CD14-positive monocyte (primary cell): ENCODE measurements around the gene SYCP2L. TPM values are rescaled to one million over a fixed set of nuclear protein-coding genes. Genes with fewer than 3 reads are reported as not detected.

Experiments
- DNase-seq, 3 donors: peaks; one replicate each; pipeline ENCODE4 v3.0.0-alpha.2; 2011 to 2022
- H2AFZ ChIP-seq: 2 replicates; pipeline ENCODE4 v1.6.0; 2012; ENCODE audit warnings: mild to moderate bottlenecking, low read depth, low read length, inconsistent platforms; ENCODE audit not compliant: insufficient read depth, poor library complexity, severe bottlenecking
- H3K27ac ChIP-seq, 2 donors: 1 replicate in 1 of 2; 2 replicates in 1 of 2; pipeline ENCODE4 v1.5.1; 2012 to 2013; ENCODE audit warnings: low read length in 2 of 2, control low read depth in 1 of 2, inconsistent platforms in 1 of 2, low read depth in 1 of 2, mild to moderate bottlenecking in 1 of 2
- H3K27me3 ChIP-seq, 2 donors: one replicate each; pipeline versions ENCODE4 v1.6.0 to v1.6.1; 2011 to 2013; ENCODE audit warnings: low read length in 2 of 2; ENCODE audit not compliant: control insufficient read depth in 2 of 2, insufficient read depth in 2 of 2
- H3K36me3 ChIP-seq, 2 donors: replicated peaks in 1 of 2; 1 replicate in 1 of 2; 2 replicates in 1 of 2; pipeline versions ENCODE4 v1.5.1 to v1.6.1; 2012 to 2013; ENCODE audit warnings: low read length in 2 of 2, control low read depth in 1 of 2, inconsistent platforms in 1 of 2, mild to moderate bottlenecking in 1 of 2; ENCODE audit not compliant: insufficient read depth in 2 of 2, control insufficient read depth in 1 of 2
- H3K4me1 ChIP-seq, 2 donors: 1 replicate in 1 of 2; 2 replicates in 1 of 2; pipeline versions ENCODE4 v1.5.1 to v1.6.1; 2012 to 2013; ENCODE audit warnings: low read length in 2 of 2, control low read depth in 1 of 2, inconsistent platforms in 1 of 2, mild to moderate bottlenecking in 1 of 2, moderate library complexity in 1 of 2; ENCODE audit not compliant: insufficient read depth in 2 of 2, control insufficient read depth in 1 of 2
- H3K4me2 ChIP-seq: replicated peaks from 2 replicates; pipeline ENCODE3; 2012; ENCODE audit warnings: low read length, moderate library complexity, mild to moderate bottlenecking; ENCODE audit not compliant: poor library complexity, severe bottlenecking; ENCODE audit errors: extremely low read depth
- H3K4me3 ChIP-seq, 3 experiments: fragments of 200-600 bp in 1 of 3; sonication (generic) in 1 of 3; replicated peaks in 1 of 3; 1 replicate in 2 of 3; 2 replicates in 1 of 3; pipeline ENCODE4 v1.5.1; 2011 to 2013; ENCODE audit warnings: low read length in 3 of 3, mild to moderate bottlenecking in 3 of 3, control low read depth in 2 of 3, low read depth in 2 of 3, inconsistent platforms in 1 of 3, moderate library complexity in 1 of 3
- H3K79me2 ChIP-seq: 2 replicates; pipeline ENCODE4 v1.6.0; 2012; ENCODE audit warnings: mild to moderate bottlenecking, control low read depth, inconsistent platforms, low read length, moderate library complexity; ENCODE audit not compliant: insufficient read depth
- H3K9ac ChIP-seq: 2 replicates; pipeline ENCODE4 v1.6.0; 2017; ENCODE audit warnings: low read length, mild to moderate bottlenecking; ENCODE audit not compliant: insufficient read depth, poor library complexity, severe bottlenecking
- H3K9me3 ChIP-seq, 2 donors: replicated peaks in 1 of 2; 1 replicate in 1 of 2; 2 replicates in 1 of 2; pipeline versions ENCODE4 v1.5.1 to v1.6.1; 2012 to 2013; ENCODE audit warnings: low read length in 2 of 2, control low read depth in 1 of 2; ENCODE audit not compliant: control insufficient read depth in 1 of 2, insufficient read depth in 1 of 2
- H4K20me1 ChIP-seq: 2 replicates; pipeline ENCODE4 v1.6.0; 2012; ENCODE audit warnings: mild to moderate bottlenecking, low read length, control low read depth, moderate library complexity; ENCODE audit not compliant: insufficient read depth
- H3K27ac Mint-ChIP-seq, 7 donors: one replicate each; pipeline ENCODE4 v1.8.0; 2020; ENCODE audit warnings: mild to moderate bottlenecking in 7 of 7, mixed read lengths in 7 of 7, moderate library complexity in 6 of 7, inconsistent platforms in 2 of 7
- H3K27me3 Mint-ChIP-seq, 3 donors: one replicate each; pipeline ENCODE4 v1.8.0; 2021 to 2022; ENCODE audit warnings: low read depth in 3 of 3, mild to moderate bottlenecking in 3 of 3, mixed read lengths in 3 of 3, moderate library complexity in 3 of 3, inconsistent platforms in 1 of 3
- H3K36me3 Mint-ChIP-seq, 2 donors: one replicate each; pipeline ENCODE4 v1.8.0; 2020; ENCODE audit warnings: mixed read lengths in 2 of 2, inconsistent platforms in 1 of 2, mild to moderate bottlenecking in 1 of 2
- H3K4me1 Mint-ChIP-seq: one replicate; pipeline ENCODE4 v1.8.0; 2020; ENCODE audit warnings: mild to moderate bottlenecking, mixed read lengths
- H3K4me3 Mint-ChIP-seq, 2 donors: one replicate each; pipeline ENCODE4 v1.8.0; 2020; ENCODE audit warnings: mild to moderate bottlenecking in 2 of 2, mixed read lengths in 2 of 2, moderate library complexity in 1 of 2
- H3K9me3 Mint-ChIP-seq, 7 donors: one replicate each; pipeline ENCODE4 v1.8.0; 2020 to 2022; ENCODE audit warnings: mixed read lengths in 7 of 7, mild to moderate bottlenecking in 6 of 7, moderate library complexity in 6 of 7, inconsistent platforms in 2 of 7
- whole genome bisulfite sequencing: methylation state at CpG from one replicate; pipeline ENCODE4 v1.1.5; 2013; ENCODE audit warnings: missing lambda C conversion rate; ENCODE audit not compliant: insufficient coverage; 5-methylcytosine and 5-hydroxymethylcytosine counted together
- intact Hi-C, 2 donors: fragments of 100-400 bp; cut with micrococcal nuclease; formaldehyde crosslinking; loops; one replicate each; pipeline versions ENCODE4 v1.15.0 to v1.15.1; 2023
- polyA plus RNA-seq, 3 donors: library from polyadenylated mRNA; depleted of rRNA in 1 of 3; unstranded in 2 of 3; stranded (reverse) in 1 of 3; fragments of 300-500 nt in 2 of 3; fragments of >200 nt in 1 of 3; fragmentation: Illumina TruSeq in 2 of 3; gene quantifications; 1 replicate in 2 of 3; 2 replicates in 1 of 3; pipeline ENCODE4 v1.2.3, GENCODE V29; 2012 to 2021
- TF ChIP-seq, protein P1 (sequence below): fragments of 200-600 bp; IDR thresholded peaks from one replicate; pipeline ENCODE4 v1.8.0; 2022; ENCODE audit warnings: antibody characterized with exemption, mild to moderate bottlenecking

SYCP2L gene
- polyA plus RNA-seq, 3 donors = 0.08 TPM; not detected in 2

- Histone ChIP-seq H3K79me2 (no peaks in the 10 kb centered on the region), H3K9me3 (no peaks in the 10 kb centered on the region), H3K9ac (no peak overlapping the region), H3K4me2 (no peak overlapping the region), H3K4me3 (no peak overlapping the region), H3K36me3 (no peaks in the 10 kb centered on the region), H3K27me3 (peaks cover 0 to 3% of the 10 kb centered on the region in 2 donors), H2AFZ (no peak overlapping the region), H3K4me1 (no peaks in the 10 kb centered on the region), H3K27ac (no peak overlapping the region), H4K20me1 (no peaks in the 10 kb centered on the region)
- Mint-ChIP-seq H3K4me1 (no peaks in the 10 kb centered on the region), H3K27me3 (peaks cover 3 to 10% (median 9%) of the 10 kb centered on the region in 3 donors), H3K4me3 (no peak overlapping the region), H3K9me3 (peaks cover 0 to 7% (median 0%) of the 10 kb centered on the region in 7 donors), H3K27ac (peak overlapping the region in 1 of 7 donors; percentile 53), H3K36me3 (no peaks in the 10 kb centered on the region)
- DNase-seq = no peak
- 100% methylated on average over 1 of the region's 4 CpGs for WGBS
- TF ChIP-seq, protein P1, sequence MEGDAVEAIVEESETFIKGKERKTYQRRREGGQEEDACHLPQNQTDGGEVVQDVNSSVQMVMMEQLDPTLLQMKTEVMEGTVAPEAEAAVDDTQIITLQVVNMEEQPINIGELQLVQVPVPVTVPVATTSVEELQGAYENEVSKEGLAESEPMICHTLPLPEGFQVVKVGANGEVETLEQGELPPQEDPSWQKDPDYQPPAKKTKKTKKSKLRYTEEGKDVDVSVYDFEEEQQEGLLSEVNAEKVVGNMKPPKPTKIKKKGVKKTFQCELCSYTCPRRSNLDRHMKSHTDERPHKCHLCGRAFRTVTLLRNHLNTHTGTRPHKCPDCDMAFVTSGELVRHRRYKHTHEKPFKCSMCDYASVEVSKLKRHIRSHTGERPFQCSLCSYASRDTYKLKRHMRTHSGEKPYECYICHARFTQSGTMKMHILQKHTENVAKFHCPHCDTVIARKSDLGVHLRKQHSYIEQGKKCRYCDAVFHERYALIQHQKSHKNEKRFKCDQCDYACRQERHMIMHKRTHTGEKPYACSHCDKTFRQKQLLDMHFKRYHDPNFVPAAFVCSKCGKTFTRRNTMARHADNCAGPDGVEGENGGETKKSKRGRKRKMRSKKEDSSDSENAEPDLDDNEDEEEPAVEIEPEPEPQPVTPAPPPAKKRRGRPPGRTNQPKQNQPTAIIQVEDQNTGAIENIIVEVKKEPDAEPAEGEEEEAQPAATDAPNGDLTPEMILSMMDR = no peak
- intact Hi-C loops = no loop called here
Observed at GRCh38 chr6:11006061-11006460, 119.2 kb downstream of the SYCP2L start.

DNA sequence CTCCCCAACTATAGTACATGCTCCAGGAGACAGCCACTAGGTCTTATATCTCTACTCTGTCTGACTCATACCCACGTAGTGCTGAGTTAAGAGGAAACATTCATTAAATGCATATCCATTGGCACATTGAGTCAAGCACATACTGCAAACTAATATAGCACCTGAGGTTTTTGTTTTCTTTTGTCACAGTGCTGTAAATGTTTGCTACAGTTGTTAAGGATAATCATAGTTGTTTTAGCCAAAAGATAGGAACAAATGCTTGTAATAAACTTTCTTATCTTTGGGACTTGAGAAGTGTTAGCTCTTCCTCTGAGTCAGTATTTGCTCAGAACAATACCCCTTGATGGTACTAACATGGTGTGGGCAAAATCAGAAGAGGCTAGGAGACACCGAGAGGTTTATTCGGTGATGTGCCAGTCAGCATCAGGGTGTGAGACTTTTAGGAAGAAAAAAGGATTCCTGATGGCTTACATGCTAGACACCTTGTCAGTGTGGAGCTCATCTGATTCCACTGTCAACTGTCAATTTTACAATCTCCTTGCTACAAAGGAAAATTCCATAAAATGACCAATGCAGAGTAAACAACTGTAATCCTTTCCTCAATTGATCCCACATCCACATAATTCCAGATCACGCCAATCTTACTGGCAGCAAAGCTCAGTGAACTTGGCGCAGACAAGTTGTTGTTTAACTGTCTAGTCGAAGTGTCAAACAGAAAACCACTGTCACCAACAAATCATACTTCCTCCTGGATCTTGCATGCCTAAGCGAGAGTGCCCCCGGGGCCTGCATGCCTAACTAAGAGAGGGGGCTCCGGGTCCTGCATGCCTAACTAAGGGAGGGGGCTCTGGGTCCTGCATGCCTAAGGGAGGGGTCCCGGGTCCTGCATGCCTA lies 121.1 kb downstream of the SYCP2L start:
- no peak overlapping the region for H3K4me3 ChIP-seq
- TF ChIP-seq, protein P1 = no peak
- Mint-ChIP-seq H3K36me3 (no peaks in the 10 kb centered on the region), H3K27me3 (peaks cover 5 to 9% (median 8%) of the 10 kb centered on the region in 3 donors), H3K9me3 (peaks cover 0 to 7% (median 0%) of the 10 kb centered on the region in 7 donors), H3K4me3 (no peak overlapping the region), H3K27ac (no peak overlapping the region), H3K4me1 (no peaks in the 10 kb centered on the region)
- H3K79me2 ChIP-seq = no peaks in the 10 kb centered on the region
- intact Hi-C loops = no loop called here
- WGBS = 100% methylated on average over 2 of the region's 10 CpGs
- H4K20me1 ChIP-seq = no peaks in the 10 kb centered on the region
- H3K27me3 ChIP-seq = peaks cover 0 to 2% of the 10 kb centered on the region in 2 donors
- no peak overlapping the region for H2AFZ ChIP-seq
- H3K27ac ChIP-seq = no peak overlapping the region
- no peaks in the 10 kb centered on the region for H3K9me3 ChIP-seq
- DNase-seq = no peak
- no peak overlapping the region for H3K4me2 ChIP-seq
- no peaks in the 10 kb centered on the region for H3K4me1 ChIP-seq
- H3K9ac ChIP-seq = no peak overlapping the region
- no peaks in the 10 kb centered on the region for H3K36me3 ChIP-seq
